ENCODE results near the gene FRS3.

GRCh38 chr6:41822021-41822420, 42.3 kb upstream of the FRS3 start:
- TF ChIP-seq CTCF (conservative IDR thresholded peaks at IDR 0.05; ENCODE audit: low read depth, low read length) (no peak), EZH2 (IDR thresholded peaks at IDR 0.05; ENCODE audit: low read length, unreplicated experiment) (no peak)

Data from PC-3 (cell line).